Mammary epithelial cell (primary cell): ENCODE results near the gene RPS6KA5.

ENCODE experiments used
- CTCF ChIP-seq, 2 donors: IDR thresholded peaks in 1 of 2; conservative IDR thresholded peaks in 1 of 2; 2 replicates each; pipeline ENCODE4 v1.5.1; 2011 to 2012; ENCODE audit warnings: inconsistent platforms in 2 of 2, low read length in 2 of 2, mild to moderate bottlenecking in 2 of 2, control low read depth in 1 of 2, low read depth in 1 of 2; ENCODE audit not compliant: insufficient read depth in 1 of 2; ENCODE audit errors: extremely low read depth in 1 of 2
- EZH2 ChIP-seq: IDR thresholded peaks from 2 replicates; pipeline ENCODE4 v1.6.1; 2012; ENCODE audit warnings: low read length, inconsistent platforms, borderline replicate concordance

- no peak for TF ChIP-seq CTCF (conservative IDR thresholded peaks at IDR 0.05 in 1 of 2, IDR thresholded peaks at IDR 0.05 in 1 of 2; ENCODE audit: extremely low read depth in 1 of 2, insufficient read depth in 1 of 2, low read depth in 1 of 2, low read length in 2 of 2)
- TF ChIP-seq EZH2, result no peak
Measured at GRCh38 chr14:90883782-90884181, 176.7 kb downstream of the RPS6KA5 start.
